Measurements from ENCODE around the gene ERCC8.
"Not testable (repeated sequence)": the region's sequence is repeated elsewhere in the genome, so short reads cannot be mapped to it uniquely, and the experiment has no call there.

The ERCC8 gene

DNA sequence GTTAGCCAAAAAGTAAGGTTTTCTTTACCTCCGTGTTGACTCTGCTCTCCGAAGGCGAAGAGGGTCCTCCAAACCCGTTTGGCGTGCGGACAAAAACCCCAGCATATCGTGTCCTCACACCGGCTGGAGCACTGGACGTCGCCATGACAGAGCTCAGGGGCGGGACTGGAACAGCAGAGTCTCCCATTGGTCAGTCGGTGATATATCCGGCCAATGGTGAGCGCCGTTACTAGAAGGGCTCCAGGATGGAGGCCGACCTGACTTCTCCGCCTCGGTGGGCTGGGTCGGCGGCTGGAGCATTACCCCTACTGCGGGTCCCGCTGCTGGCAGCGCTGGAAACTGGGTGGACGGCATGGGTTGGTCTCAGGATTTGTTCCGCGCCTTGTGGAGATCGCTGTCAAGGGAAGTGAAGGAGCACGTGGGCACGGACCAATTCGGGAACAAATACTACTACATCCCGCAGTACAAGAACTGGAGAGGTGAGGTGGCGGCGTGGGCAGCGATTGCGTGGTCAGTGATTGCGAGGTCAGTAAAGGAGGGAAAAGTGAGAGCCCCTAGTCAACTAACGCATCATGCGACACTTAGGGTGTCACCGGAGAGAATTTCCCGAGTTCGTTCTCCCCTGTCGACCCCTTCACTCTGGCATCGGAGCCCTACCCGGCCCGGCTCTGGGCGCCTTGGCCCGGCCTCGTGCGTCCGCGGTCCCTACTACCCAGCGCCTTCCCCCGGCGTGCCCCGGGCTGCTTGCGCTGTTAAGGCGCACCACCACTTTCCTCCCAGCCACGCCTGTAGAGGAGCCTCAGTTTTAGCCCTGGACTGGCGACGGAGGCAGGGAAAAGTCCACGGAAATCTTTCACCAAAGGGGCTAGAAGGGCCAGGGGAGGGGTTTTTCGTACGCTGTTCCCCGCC is at the start of gene ERCC8, which contains the start of gene NDUFAF2:
Gene ERCC8 (minus strand): TSS at position 167 of the 909 bp plus-strand sequence. CDS start 62 bp downstream, at position 105.
Gene NDUFAF2 (plus strand): TSS at position 302 of the 909 bp plus-strand sequence. CDS start 51 bp downstream, at position 353.
- DNase-seq (ENCODE audit: low read depth, low spot score): peak; percentile 70

DNA sequence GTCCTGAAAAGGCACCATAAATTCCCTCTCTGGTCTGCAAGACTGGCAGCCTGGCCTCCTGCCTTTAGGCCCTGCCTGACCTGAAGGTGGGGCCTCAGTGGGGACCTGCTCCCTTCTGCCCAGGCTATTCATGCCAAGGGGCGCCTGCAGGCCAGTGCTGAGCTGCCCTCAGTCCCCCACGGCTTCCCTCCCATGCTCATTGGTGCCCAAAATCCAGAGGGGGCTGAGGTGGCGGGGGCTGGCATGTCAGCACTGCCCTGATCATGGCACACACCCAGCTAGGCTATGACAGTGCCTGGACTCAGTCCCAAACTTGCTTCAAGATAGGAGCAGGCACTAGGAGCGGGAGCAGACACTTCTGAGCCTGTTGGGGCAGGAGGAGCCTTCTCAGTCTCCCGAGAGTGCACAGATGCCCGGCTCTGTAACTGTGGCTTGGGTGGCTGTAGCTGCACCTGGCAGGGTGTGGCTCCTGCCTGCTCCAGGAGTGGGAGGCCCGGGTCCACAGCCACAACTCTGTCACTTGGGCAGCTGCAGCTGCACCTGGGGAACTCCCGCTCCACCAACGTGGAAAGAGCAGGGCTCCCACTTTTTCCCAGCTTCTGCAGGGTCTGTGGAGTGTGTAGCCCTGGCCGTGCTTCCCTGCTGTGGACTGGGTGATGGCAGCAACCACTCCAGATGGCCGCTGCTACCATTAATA is 49.2 kb upstream of the ERCC8 start:
- DNase-seq (ENCODE audit: low read depth, low spot score): no peak

GRCh38 chr5:60993425-60993824 is 48.6 kb upstream of the ERCC8 start:
- no peak for DNase-seq (ENCODE audit: low read depth, low spot score)

- no peak for DNase-seq (ENCODE audit: low read depth, low spot score)
Measured at GRCh38 chr5:60992871-60993270, 48.0 kb upstream of the ERCC8 start.

DNA sequence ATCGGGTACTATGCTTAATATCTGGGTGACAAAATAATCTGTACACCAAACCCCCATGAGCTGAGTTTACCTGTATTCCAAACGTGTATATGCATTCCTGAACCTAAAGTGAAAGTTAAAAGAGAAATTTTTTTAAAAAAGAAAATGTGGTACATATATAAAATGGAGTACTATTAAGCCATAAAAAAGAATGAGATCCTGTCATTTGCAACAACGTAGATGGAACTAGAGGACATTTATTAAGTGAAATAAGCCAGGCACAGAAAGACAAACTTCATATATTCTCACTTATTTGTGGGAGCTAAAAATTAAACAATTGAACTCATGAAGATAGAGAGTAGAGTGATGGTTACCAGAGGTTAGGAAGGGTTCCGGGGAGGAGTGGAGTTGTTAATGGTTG is 44.9 kb upstream of the ERCC8 start:
- no peak for DNase-seq (ENCODE audit: low read depth, low spot score)

DNA sequence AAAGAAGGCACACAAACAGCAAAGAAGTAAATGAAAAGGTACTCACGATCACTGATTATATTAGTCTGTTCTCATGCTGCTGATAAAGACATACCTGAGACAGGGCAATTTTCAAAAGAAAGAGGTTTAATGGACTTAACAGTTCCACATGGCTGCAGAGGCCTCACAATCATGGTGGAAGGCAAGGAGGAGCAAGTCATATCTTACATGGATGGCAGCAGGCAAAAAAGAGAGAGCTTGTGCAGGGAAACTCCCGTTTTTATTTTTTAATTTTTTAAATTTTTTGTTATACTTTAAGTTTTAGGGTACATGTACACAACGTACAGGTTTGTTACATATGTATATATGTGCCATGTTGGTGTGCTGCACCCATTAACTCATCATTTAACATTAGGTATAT is 37.3 kb upstream of the ERCC8 start:
- not testable (repeated sequence) for DNase-seq (ENCODE audit: low read depth, low spot score)

DNA sequence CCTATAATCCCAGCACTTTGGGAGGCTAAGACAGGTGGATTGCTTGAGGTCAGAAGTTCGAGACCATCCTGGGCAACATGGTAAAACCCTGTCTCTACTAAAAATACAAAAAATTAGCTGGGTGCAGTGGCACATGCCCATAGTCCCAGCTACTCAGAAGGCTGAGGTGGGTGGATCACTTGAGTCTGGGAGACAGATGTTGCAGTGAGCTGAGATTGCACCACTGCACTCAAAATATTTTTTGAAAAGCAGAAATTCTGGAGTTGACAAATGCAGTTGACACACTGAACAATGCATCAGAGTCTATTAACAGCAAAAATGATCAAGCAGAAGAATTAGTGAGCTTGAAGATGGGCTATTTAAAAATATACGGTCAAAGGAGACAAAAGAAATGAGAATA is 35.6 kb upstream of the ERCC8 start:
- DNase-seq (ENCODE audit: low read depth, low spot score): no peak

DNA sequence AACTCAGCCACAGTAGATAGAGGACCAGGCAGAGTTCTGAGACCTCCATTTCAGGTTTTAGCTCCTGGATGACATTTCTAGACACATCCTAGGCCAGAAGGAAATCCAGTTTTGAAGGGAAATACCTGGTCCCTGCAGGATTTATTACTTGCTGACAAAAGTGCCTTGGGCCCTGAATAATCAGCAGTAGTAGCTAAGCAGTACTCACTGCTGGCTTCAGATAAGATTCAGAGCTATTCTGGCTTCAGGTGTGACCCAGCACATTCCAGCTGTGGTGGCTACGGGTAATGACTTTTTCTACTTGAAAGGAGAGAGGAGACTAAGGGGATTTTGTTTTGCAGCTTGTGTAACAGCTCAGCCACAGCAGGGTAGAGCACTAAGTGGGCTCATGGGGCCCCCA is 34.1 kb upstream of the ERCC8 start:
- no peak for DNase-seq (ENCODE audit: low read depth, low spot score)

- no peak for DNase-seq (ENCODE audit: low read depth, low spot score)
Measured at GRCh38 chr5:60977956-60978737, 33.3 kb upstream of the ERCC8 start.

DNA sequence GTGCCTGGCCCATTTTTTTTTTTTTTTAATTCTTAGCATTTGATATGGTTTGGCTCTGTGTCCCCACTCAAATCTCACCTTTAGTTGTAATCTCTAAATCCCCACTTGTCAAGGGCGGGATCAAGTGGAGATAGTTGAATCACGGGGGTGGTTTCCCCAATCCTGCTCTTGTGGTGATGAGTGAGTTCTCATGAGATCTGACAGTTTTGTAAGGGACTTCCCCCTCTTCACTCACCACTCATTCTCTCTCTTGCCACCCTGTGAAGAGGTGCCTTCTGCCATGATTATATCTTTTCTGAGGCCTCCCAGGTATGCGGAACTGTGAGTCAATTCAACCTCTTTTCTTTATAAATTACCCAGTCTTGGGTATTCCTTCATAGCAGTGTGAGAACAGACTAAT is 27.4 kb upstream of the ERCC8 start:
- no peak for DNase-seq (ENCODE audit: low read depth, low spot score)

DNA sequence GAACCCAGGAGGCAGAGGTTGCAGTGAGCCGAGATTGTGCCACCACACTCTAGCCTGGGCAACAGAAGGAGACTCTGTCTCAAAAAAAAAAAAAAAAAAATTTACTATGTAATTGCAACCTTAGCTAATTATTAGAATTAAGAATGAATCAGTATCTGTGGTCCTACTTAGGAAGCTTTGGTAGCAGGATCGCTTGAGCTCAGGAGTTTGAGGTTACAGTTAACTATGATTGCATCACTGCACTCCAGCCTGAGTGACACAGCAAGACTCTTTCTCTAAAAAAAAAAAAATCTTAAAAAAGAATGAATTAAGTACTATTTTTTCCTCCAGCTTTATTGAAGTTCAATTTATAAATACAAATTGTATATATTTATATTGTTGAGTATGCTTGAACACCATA is 16.8 kb upstream of the ERCC8 start:
- no peak for DNase-seq (ENCODE audit: low read depth, low spot score)

GRCh38 chr5:60960591-60960990 is 15.7 kb upstream of the ERCC8 start:
- DNase-seq (ENCODE audit: low read depth, low spot score): no peak

DNA sequence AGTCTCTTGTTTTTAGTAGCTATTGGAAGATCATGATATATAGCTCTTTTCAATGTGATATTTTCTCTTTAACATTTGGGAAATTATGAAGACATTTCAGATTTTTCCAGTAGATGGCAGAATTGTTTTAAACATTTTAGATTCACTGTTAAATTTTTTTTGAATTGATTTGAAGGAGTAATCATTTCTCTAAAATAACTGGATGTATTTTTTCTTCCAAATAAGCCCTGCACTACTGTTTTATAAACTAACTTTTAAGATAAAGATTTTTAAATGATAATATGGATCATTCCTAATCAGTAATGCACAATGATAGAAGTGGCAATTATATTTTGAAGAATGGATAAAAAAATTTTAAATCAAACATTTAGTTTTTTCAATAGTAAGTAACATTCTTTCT is 14.3 kb upstream of the ERCC8 start:
- no peak for DNase-seq (ENCODE audit: low read depth, low spot score)

DNA sequence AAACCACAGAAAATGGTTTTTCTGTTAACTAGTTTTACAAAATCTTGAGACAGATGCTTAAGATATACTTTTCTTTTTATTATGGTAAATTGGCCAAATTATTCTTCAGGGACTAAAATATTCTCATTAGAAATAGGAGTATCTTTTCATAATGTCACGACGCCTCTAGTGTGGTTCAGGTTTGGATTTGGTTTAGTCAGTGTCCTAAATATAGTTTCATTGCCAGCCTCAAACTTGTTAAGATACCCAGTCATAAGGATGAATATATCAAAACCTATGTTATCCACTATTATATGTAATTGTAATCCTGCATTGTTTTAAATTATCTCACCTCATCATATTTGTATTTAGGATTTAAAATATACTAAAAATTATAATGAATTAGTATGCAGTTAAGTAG is 13.8 kb upstream of the ERCC8 start:
- no peak for DNase-seq (ENCODE audit: low read depth, low spot score)

DNA sequence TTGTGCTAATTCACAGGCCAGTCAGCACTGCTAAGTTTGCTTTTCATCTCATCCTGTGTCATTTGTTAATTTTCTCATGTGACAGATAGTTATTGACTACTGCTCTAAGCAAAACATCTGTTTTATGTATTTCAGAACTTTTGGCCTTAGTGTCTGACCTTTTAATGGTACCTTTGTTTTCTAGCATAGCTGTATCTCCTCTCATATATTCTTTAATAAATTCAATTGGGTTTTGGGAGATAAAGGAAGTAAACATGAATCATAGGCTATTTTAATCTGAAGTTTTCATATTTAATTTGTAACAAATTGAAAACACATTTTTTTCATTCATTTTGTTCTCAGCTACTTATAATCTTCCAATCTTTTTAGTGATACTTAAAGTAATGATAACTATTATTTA is 13.2 kb upstream of the ERCC8 start:
- no peak for DNase-seq (ENCODE audit: low read depth, low spot score)

DNA sequence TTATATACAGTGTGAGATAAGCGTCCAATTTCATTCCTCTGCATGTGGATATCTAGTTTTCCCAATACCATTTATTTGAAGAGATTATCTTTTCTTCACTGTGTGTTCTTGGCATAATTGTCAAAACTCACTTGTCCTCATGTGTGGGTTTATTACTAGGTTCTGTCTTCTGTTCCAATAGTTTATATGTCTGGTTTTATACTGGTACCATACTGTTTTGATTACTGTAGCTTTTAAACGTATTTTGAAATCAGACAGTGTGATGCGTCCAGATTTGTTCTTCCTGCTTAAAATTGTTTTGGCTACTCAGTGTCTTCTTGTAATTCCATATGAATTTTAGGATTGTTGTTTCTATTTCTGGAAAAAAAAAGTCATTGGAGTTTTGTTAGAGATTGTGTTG is 10.4 kb upstream of the ERCC8 start:
- DNase-seq (ENCODE audit: low read depth, low spot score): no peak

DNA sequence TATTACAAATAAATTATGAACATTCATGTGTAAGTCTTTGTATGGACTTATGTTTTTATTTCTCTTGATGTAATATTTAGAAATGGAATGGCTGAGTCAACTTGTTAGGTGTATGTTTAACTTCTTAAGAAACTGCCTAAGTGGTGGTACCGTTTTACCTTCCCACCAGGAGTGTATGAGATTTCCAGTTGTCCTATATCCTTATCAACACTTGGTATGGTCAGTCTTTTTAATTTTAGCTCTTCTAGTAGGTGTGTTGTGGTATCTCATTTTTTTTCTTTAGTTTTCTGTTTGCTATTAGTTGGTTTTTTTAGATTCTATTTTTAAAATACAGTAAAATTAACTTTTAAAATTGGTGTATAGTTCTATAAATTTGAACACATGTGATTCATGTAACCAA is 3.9 kb upstream of the ERCC8 start:
- DNase-seq (ENCODE audit: low read depth, low spot score): no peak

DNA sequence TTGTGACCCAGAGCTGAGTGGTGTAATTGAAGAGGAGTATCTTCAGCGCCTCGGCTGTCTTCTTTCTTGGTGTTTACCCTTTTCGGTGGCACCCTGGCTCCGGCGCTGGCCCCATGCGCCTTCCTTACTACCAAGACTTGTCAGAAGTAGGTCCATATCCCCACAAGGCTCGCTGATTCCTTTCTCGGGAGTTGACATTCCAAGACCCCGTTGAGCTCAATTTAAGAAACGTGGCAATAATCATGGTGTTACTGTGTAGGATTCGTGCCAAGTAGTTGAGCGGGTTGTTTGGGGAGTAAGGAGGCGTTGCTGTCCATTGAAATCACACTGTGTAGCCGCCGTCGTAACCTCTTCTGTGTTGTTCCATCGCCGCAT is 930 bp upstream of the ERCC8 start:
- DNase-seq (ENCODE audit: low read depth, low spot score): no peak

DNA sequence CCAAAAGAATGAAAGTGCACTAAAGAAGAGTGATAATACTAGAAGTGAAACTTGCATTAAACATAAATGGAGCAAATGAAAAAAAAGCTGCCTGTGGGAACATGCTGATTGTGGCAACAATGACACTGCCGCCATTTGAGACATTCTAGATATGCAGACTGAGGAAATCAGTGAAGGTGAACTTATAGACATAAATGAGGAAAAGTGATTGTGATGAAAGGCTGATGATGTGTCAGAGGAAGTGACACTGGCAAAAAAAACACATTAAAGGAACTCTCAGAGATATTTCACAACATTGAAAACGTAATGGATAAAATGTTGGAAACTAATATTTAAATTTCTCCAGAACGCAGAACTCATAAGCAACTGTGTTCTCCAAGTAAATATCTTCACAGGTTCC is 1.2 kb downstream of the ERCC8 start:
- no peak for DNase-seq (ENCODE audit: low read depth, low spot score)

- DNase-seq (ENCODE audit: low read depth, low spot score): no peak
Measured at GRCh38 chr5:60929024-60929423, 15.8 kb downstream of the ERCC8 start.

DNA sequence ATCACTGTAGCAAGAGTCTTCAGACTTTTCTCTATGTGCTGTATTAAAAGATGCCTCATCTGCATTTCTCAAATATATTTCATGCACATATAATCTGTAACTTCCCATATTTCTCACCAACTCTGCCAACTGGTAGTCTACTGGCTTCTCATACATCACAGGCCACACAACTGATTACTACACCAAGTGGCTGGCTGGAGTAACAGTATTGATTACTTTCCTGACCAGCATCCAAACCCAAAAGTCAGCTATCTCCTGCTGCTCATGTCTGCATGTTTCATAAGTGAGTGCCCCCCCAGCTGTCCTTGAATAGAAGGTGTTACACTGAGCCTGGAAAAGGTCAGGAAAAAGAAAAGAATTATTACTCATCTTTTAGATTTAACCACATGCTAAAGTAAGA is 17.4 kb downstream of the ERCC8 start:
- no peak for DNase-seq (ENCODE audit: low read depth, low spot score)

GRCh38 chr5:60918466-60918865 is 26.4 kb downstream of the ERCC8 start:
- no peak for DNase-seq (ENCODE audit: low read depth, low spot score)
